ENCODE data around the gene LRRC55. TPM values are rescaled to one million over a fixed set of nuclear protein-coding genes. Genes with fewer than 3 reads are reported as not detected.

LRRC55 gene
- total and polyA plus RNA-seq, 9 of the 15 experiments (the other 6 are each of a cell fraction or from before 2014, with no cell fraction given), result not detected

DNA sequence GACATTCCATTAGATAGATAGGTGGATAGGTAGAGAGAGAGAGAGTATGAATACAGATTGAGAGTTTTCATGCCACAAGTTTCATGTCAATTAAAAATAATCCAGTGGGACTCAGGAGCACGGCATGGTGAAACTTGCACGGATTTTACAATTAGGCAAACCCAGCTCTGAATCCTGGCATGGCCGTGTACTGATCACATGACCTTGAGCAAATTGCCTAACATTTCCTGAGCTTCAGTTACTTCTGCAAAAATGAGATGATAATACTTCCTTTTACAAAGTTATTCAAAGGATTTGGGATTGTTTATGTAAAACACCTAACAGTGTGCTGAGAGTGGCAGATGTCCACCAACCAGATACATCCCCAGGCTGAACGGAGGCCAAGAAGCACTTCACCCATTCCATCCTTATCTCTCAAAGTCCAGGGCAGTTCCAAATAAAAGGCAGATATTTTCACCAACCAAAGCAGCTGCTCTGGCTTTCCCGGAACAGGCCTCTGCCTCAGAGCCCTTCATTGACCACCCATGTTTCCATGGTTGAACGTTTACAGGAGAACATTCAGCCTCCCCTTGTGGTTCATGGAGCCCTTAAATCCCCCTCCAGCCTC lies 37.4 kb downstream of the LRRC55 start:
- DNase-seq (ENCODE audit: extremely low read depth in 1 of 4, low spot score in 3 of 4) (no peak), FAIRE-seq (no peak), ATAC-seq (no peak)
- H3K36me3 ChIP-seq (ENCODE audit: control insufficient read depth, insufficient read depth, low read length), result no peaks in the 10 kb centered on the region
- H3K9ac ChIP-seq (ENCODE audit: insufficient read depth in 1 of 2, low read depth in 2 of 2, low read length in 2 of 2), result no peak overlapping the region
- no peaks in the 10 kb centered on the region for H4K20me1 ChIP-seq (replicated peaks; ENCODE audit: control insufficient read depth, insufficient read depth, low read length)
- in situ Hi-C loops (cut with MboI) (no loop called here), intact Hi-C loops (cut with micrococcal nuclease) (no loop called here)
- H3K4me1 ChIP-seq (replicated peaks in 1 of 2; ENCODE audit: control insufficient read depth in 2 of 2, insufficient read depth in 2 of 2, low read length in 2 of 2), result 0 out of 5 replicates have a peak, but pooled peaks cover 0 to 3% of the 10 kb centered on the region in 2 experiments
- CTCF ChIA-PET (ENCODE audit: low intra/inter-chr PET ratio), result no interaction called here
- H2AFZ ChIP-seq (ENCODE audit: low read depth, low read length), result peak overlapping the region; percentile 47; the same call in 1 of the 2 replicates
- H3K9me1 ChIP-seq (ENCODE audit: control insufficient read depth, insufficient read depth, low read length), result no peaks in the 10 kb centered on the region
- no peak overlapping the region for H3K4me3 ChIP-seq
- H3K27ac ChIP-seq (ENCODE audit: extremely low read depth, low read depth, low read length), result no peak overlapping the region
- peaks cover 7 to 8% of the 10 kb centered on the region in 2 experiments; a peak in 2 of 5 replicates for H3K27me3 ChIP-seq (ENCODE audit: control insufficient read depth in 2 of 2, insufficient read depth in 2 of 2, low read length in 2 of 2)
- no TSS peak for BruUV-seq (replicated peaks)
- POLR2A ChIA-PET, result interaction anchor here (0.6 kb wide), 1 partner anchor 133 kb away, joined by 3 read pairs; no protein-coding TSS in a partner anchor
- TF ChIP-seq, protein P1, sequence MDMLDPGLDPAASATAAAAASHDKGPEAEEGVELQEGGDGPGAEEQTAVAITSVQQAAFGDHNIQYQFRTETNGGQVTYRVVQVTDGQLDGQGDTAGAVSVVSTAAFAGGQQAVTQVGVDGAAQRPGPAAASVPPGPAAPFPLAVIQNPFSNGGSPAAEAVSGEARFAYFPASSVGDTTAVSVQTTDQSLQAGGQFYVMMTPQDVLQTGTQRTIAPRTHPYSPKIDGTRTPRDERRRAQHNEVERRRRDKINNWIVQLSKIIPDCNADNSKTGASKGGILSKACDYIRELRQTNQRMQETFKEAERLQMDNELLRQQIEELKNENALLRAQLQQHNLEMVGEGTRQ (CRISPR knock-in tag; IDR thresholded peaks at IDR 0.05), result peak; percentile 27; the same call in 1 of the 2 replicates
- TF ChIP-seq SRF (CRISPR knock-in tag; IDR thresholded peaks at IDR 0.05), result no peak
- TF ChIP-seq PRPF4 (IDR thresholded peaks at IDR 0.05; ENCODE audit: insufficient read depth, low read depth, low read length, poor library complexity, severe bottlenecking), result no peak
- no peak for TF ChIP-seq ZNF639 (CRISPR knock-in tag; conservative IDR thresholded peaks at IDR 0.05 in 1 of 2, IDR thresholded peaks at IDR 0.05 in 1 of 2)
- TF ChIP-seq RAD51 (IDR thresholded peaks at IDR 0.05; ENCODE audit: borderline replicate concordance, low read depth), result peak; percentile 37; the same call in 1 of the 2 replicates
- TF ChIP-seq, protein P2, sequence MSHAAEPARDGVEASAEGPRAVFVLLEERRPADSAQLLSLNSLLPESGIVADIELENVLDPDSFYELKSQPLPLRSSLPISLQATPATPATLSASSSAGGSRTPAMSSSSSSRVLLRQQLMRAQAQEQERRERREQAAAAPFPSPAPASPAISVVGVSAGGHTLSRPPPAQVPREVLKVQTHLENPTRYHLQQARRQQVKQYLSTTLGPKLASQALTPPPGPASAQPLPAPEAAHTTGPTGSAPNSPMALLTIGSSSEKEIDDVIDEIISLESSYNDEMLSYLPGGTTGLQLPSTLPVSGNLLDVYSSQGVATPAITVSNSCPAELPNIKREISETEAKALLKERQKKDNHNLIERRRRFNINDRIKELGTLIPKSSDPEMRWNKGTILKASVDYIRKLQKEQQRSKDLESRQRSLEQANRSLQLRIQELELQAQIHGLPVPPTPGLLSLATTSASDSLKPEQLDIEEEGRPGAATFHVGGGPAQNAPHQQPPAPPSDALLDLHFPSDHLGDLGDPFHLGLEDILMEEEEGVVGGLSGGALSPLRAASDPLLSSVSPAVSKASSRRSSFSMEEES (CRISPR knock-in tag; IDR thresholded peaks at IDR 0.05), result peak; percentile 84
- no peak for TF ChIP-seq CEBPG (CRISPR knock-in tag; IDR thresholded peaks at IDR 0.05)
- 0 out of 4 replicates have a peak, but pooled peaks of 1 of the 2 experiments have one; percentile 24 for TF ChIP-seq CEBPG (tag; conservative IDR thresholded peaks at IDR 0.05 in 1 of 2, IDR thresholded peaks at IDR 0.05 in 1 of 2)
- TF ChIP-seq ZNF316 (IDR thresholded peaks at IDR 0.05), result no peak
- peak; percentile 31; the same call in 1 of the 2 replicates for TF ChIP-seq CEBPB (tag; IDR thresholded peaks at IDR 0.05)
- 0 out of 2 replicates have a peak, but pooled peaks have one; percentile 44 for TF ChIP-seq TOE1 (IDR thresholded peaks at IDR 0.05; ENCODE audit: borderline replicate concordance)
- TF ChIP-seq TOE1 (CRISPR knock-in tag; IDR thresholded peaks at IDR 0.05; ENCODE audit: borderline replicate concordance, low read depth), result no peak
- no peaks in the 10 kb centered on the region for H3K79me2 ChIP-seq (ENCODE audit: control insufficient read depth, insufficient read depth, low read length)
- H3K4me2 ChIP-seq (ENCODE audit: insufficient read depth, low read length), result no peak overlapping the region
- WGBS (ENCODE audit: insufficient coverage, low coverage, missing lambda C conversion rate), result 0% methylated on average over 6 of the region's 6 CpGs
- no peaks in the 10 kb centered on the region for H3K9me3 ChIP-seq (replicated peaks; ENCODE audit: control insufficient read depth, insufficient read depth, low read depth, low read length)
